Cardiac septum (tissue), 1 donor: ENCODE data around the gene NUAK1. TPM values are rescaled to one million over a fixed set of nuclear protein-coding genes. Genes with fewer than 3 reads are reported as not detected.

Experiments used
- DNase-seq: peaks from one replicate; pipeline ENCODE4 v3.0.0-alpha.2; 2020; ENCODE audit warnings: low spot score
- intact Hi-C: fragments of 100-400 bp; cut with DNase I; formaldehyde crosslinking; loops from one replicate; pipeline ENCODE4 v1.14.0; 2022
- total RNA-seq: library from RNA; stranded (reverse); fragmentation: NEBNext Ultra II Directional; extraction: Animal tissue kit (Norgen Biotek cat#: 25700); gene quantifications from one replicate; pipeline ENCODE4 v1.2.1, GENCODE V29; 2021
- donor health status: DM: no; HTN: no; CAD: no.

NUAK1 gene
- total RNA-seq, 1 donor from 2014 or later, result 66.8 TPM

DNA sequence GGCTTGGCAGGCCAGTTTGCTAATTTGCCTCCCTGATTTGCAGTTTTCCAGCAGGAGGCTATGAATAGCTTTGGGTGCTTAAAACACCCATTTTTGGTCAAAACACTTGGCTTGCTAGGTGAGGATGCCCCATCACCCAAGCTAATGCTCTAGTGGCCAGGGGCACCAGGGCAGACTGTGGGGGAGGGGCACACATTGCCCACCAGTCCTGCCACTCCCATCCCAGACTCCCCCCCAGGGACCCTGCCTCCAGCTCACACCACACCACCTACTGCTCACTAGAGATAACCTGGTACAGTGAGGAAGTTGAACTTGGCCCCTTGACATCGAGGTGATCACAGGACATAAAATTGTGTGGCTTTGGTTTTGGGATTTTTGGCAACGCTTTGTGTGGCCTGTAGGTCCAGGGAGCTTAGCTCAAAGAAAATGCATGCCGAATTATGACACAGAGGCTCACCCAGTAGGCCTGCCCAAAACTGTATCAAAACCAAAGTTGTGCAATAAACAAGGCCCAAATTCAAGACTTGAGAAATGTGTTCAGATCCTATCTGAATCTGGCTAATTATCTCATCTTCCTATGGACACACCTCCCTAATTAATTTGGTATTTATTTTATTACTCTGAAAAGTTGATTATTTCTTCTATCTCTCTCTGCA, 4.3 kb downstream of the NUAK1 start:
- intact Hi-C loops, result loop anchor here (2.0 kb wide), 1 partner anchor 44 kb away; no protein-coding TSS in a partner anchor
- DNase-seq, result no peak

DNA sequence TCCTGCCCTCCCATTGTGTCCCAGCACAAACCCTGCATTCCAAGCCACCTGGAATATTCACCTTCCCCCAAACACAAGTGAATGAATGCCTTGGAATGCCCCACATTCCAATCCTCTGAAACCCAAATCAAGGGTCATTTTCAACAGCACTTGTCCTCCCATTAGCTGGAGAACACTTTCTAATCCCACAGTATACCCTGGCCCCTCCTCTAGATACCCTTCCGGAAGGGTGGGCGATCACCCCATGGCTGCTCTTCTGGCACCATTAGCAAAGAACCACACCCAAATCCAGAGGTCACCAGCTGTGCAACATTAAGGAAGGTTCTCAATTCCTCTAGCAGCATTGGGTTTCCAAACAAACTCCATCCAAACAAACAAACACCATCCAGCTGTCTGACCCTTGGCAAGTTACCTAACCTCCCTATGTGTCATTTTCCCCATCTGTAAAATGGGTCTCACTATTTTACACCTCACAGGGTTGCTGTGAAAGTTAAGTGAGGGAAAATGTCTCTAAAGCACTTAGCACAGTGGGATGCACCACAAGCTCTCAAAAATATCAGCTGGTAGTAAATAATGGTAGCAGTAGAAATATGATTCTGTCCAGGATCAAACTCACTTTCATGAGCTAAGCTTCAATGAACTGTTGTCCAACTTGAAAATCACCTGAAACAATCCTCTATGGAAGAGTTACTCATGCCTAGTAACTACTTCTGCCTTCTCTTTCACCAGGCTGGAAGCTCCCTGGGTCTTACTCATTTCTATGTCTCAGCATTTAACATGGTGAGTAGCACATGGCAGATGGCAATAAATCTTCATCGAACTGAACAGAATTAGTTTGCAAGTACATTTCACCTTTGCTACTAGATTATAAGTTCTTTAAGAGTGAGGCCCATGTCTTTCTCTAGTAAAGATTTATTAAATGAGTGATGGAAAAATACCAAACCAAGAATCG, 5.3 kb downstream of the NUAK1 start:
- no peak for DNase-seq
- intact Hi-C loops, result loop anchor here (2.0 kb wide), 1 partner anchor 43 kb away; no protein-coding TSS in a partner anchor

DNA sequence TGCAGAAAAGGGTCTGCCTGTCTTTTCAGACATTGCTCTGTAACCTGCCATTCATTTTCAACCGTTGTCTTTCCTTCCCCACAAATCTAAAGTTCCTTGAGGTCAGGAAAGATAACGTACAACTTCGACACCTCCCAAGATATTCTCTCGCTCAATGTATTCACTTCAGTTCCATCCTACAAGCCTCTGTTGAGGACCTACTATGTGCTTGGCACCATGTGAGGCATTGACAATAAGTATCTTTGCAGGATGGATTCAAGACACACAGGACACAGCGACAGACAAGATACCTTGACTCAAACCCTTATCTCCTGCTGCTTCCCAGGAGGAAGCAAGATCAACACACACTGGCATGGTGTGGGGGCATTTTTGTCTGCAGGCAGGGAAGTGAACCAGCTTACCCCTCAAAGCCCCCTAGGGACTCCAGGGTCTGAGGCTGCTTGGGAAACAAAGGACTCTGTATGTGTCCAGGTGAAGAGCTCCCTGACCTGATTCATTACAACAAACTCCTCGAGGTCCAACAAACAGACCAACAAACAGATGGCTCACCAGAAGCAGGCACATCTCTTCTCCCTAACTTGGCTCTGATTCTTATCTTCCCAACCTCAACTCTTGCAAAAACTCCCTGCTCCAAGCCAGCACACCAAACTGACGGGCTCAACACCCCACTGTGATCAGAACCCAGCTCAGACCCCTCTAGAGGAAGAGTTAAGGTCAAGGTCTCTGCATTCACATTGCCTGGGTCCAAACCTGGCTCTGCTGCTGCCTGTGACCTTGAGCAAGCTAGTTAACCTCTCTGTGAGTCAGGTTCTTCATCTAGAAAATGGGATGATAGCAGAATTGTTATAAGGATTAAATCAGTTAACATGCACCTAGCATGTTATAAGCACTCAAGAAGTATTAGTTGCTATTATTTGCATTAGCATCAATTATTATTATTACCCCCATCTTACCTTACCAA, 6.3 kb downstream of the NUAK1 start:
- DNase-seq, result no peak
- intact Hi-C loops, result no loop called here

DNA sequence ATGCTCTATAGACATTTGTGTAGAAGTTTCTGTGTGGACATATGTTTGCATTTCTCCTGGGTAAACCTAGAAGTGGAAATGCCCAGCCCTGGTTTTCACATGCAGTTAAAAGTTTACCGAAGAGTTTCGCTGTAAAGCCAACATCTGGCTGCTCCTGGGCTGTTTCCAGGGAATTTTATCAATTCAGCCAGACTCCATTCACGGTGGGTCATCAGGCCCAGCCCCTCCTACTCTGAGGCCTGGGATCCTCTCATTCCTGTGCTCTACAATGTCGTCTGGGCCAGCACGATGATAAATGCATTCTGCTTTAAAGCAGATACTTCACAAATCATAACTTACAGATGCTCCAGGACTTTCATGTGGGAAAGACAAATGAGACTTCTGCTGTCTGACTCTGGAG, 7.1 kb downstream of the NUAK1 start:
- no peak for DNase-seq
- intact Hi-C loops, result no loop called here

GRCh38 chr12:106130474-106131113, 8.2 kb downstream of the NUAK1 start:
- intact Hi-C loops, result no loop called here
- no peak for DNase-seq

- peak; percentile 41 for DNase-seq
- intact Hi-C loops, result no loop called here
Measured at GRCh38 chr12:106128585-106129328, 10.0 kb downstream of the NUAK1 start.

DNA sequence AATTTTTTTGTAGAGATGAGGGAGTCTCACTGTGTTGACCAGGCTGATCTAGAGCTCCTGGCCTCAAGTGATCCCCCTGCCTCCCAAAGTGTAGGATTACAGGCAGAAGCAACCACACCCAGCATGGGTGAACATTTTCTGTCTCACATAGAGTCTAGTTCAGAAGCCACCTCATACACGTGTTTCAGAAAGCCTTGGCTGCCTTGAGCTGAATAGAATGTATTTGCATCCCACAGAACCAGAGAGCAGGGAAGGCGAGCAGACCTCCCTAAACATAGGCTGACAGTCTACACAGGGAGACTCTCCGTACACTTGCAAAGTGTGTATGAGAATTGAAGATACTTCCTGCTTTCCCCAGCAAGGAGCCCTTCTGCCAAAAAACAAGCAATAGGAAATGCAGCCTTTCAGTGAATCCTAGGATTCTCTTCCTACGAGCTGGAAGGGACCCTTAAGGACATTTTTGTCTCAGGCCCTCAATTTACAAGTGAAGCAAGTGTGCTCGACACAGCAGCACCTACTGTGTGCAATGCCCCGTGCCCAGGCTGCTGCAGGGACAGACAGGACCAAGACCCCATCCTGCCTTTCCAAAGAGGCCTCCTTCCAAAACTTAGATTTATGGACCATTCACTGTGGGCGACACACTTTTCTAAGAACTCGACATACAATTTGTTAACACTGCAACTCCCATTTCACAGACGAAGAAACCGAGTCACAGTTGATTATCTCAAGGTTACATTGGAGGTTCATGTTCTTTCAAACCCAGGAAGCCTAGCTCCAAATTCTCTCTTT, 11.2 kb downstream of the NUAK1 start:
- no peak for DNase-seq
- intact Hi-C loops, result no loop called here

- intact Hi-C loops, result no loop called here
- no peak for DNase-seq
Measured at GRCh38 chr12:106126441-106127337, 12.1 kb downstream of the NUAK1 start.

- intact Hi-C loops, result no loop called here
- DNase-seq, result no peak
Measured at GRCh38 chr12:106125351-106126095, 13.2 kb downstream of the NUAK1 start.

DNA sequence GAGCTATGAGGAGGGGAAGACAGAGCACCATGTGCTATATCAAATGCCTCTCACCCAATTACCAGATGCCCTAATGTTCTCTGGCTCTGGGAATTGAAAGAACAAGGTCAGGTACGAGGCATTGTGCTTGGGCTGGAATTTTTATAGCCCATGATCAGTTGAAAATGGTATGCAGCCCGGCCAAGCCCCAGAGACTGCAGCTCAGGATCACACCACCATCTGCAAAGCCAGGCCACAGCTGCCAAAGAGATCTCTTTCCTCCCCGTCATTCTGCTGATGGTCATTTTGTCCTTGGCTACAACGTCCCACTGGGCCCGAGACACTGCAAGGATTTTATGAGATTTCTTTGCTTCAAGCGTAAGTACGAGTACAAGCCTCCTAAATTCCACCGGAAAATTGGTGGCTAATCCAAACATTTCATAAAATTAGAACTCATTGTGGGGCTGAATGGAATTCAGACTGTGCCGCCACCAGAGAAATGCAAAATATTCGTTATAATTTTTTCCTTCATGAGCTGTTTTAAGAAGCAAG, 15.1 kb downstream of the NUAK1 start:
- intact Hi-C loops, result loop anchor here (5.0 kb wide), 1 partner anchor 156 kb away; no protein-coding TSS in a partner anchor

GRCh38 chr12:106123110-106123509, 15.6 kb downstream of the NUAK1 start:
- no peak for DNase-seq
- intact Hi-C loops, result loop anchor here (5.0 kb wide), 1 partner anchor 156 kb away; no protein-coding TSS in a partner anchor

More for the DNA sequence above, 15.1 kb downstream of the NUAK1 start:
- DNase-seq, result no peak

DNA sequence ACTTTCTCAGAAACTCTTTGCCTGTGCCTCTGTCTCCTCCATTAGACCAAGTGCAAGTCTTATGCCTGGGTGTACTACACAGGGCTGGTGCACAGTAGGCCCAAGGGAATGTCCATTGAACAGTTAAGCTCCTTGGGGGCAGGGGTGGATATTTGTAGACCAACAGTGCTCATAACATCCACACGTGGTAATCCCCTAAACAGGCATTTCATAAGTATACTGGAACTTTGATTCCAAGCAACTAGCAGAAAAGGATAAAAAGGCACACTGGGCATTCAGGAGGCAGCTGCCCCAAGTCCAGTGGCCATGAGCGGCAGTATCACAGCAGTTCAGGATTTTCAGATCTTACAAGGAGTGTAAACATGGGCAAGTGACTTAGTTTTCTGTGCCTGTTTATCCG, 16.8 kb downstream of the NUAK1 start:
- no peak for DNase-seq
- intact Hi-C loops, result loop anchor here (5.0 kb wide), 1 partner anchor 155 kb away; no protein-coding TSS in a partner anchor

- intact Hi-C loops, result loop anchor here (5.0 kb wide), 1 partner anchor 153 kb away; no protein-coding TSS in a partner anchor
- DNase-seq, result no peak
Measured at GRCh38 chr12:106120519-106121105, 18.1 kb downstream of the NUAK1 start.

- intact Hi-C loops, result no loop called here
- DNase-seq, result no peak
Measured at GRCh38 chr12:106119301-106119700, 19.5 kb downstream of the NUAK1 start.
